ENCODE results near the gene NKX2-4.

DNA sequence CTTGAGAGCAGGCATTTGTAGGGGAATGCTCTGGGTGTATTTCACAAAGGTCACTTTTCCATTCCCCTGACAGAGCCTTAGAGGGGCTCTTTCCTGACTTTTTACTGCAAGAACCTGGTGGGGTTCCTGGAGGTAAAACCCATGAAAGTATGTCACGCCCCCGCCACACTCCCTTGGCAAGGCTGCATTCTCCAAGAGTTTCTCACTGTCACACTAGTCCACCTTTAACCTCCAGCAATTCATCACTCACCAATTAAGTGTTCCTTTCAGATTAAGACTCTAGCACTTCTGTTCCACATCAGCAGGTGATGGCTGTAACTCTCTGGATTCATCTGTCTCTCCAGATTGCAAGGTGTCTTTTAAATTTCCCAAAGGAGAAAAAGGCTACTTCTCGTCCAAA lies 32.7 kb upstream of the NKX2-4 start:
- TF ChIP-seq NFRKB (IDR thresholded peaks at IDR 0.05) (no peak), ARNT (IDR thresholded peaks at IDR 0.05) (no peak)
